ENCODE measurements around the gene EFCAB6.

Gene EFCAB6

DNA sequence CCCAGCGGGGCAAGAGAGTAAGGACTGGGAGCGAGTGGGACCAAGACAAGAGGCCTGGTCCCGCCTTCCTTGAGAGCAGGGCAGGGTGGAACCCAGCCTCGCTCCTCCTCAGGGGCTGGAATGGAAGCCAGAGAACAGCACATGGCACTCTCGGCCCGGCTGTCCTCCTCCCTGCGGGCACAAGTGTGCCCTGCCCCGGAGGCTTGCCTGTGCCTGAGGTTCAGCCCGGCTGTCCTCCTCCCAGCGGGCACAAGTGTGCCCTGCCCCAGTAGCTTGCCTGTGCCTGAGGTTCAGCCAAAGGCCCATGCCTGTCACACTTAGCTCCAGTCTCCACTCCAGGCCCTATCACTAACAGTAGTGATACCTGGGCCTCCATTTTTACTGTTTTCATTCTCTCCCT lies 26.1 kb upstream of the EFCAB6 start:
- in situ Hi-C loops (cut with HindIII; ENCODE audit: low sequenced_read_pairs) = no loop called here
- TF ChIP-seq, protein P1, sequence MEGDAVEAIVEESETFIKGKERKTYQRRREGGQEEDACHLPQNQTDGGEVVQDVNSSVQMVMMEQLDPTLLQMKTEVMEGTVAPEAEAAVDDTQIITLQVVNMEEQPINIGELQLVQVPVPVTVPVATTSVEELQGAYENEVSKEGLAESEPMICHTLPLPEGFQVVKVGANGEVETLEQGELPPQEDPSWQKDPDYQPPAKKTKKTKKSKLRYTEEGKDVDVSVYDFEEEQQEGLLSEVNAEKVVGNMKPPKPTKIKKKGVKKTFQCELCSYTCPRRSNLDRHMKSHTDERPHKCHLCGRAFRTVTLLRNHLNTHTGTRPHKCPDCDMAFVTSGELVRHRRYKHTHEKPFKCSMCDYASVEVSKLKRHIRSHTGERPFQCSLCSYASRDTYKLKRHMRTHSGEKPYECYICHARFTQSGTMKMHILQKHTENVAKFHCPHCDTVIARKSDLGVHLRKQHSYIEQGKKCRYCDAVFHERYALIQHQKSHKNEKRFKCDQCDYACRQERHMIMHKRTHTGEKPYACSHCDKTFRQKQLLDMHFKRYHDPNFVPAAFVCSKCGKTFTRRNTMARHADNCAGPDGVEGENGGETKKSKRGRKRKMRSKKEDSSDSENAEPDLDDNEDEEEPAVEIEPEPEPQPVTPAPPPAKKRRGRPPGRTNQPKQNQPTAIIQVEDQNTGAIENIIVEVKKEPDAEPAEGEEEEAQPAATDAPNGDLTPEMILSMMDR (IDR thresholded peaks at IDR 0.05; ENCODE audit: low read depth, low read length) = no peak
- DNase-seq (ENCODE audit: low read depth, low spot score) = no peak
- no peak overlapping the region for H3K4me3 ChIP-seq (ENCODE audit: low read depth, low read length)

DNA sequence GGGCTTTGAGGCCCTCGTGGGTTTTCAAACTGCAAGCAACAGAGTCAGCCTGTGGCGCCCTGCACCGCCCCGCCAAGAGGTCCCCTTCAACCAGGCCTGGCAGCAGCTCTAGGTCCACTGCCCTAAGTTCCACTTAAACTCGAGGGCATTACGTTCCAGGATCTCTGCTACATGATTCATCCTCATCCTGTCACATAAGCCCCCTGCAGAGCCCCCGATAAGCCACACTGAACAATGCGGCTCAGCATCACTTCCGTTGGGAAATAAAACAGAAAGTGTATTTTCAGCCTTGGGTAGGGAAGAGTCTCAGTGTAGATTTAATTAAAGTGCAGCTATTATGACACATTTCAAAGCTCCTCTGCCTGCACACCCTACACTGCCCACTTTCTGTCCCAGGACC lies 25.6 kb upstream of the EFCAB6 start:
- TF ChIP-seq, protein P1 (IDR thresholded peaks at IDR 0.05; ENCODE audit: low read depth, low read length) = no peak
- DNase-seq (ENCODE audit: low read depth, low spot score) = peak; percentile 20
- in situ Hi-C loops (cut with HindIII; ENCODE audit: low sequenced_read_pairs) = no loop called here
- H3K4me3 ChIP-seq (ENCODE audit: low read depth, low read length) = no peak overlapping the region

DNA sequence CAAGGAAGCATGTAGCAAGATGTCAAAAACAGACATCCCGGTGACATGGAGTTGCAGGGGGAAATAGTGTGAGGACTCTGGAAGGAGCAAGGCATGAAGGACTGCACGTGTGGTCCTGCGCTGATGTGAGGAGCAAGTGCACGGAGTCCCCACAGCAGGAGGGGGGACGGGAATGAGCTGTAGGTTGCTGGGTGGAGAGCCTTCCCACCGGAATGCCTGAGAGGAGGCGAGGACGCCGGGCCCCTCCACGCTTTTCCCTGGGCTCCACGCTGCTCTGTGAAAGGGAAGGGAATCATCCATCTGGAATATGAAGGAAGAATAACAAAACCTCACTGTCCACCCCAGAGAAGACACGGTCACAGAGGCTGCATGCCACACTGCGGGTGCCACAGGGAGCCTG lies 23.6 kb upstream of the EFCAB6 start:
- H3K4me3 ChIP-seq (ENCODE audit: low read depth, low read length) = no peak overlapping the region
- no peak for DNase-seq (ENCODE audit: low read depth, low spot score)
- in situ Hi-C loops (cut with HindIII; ENCODE audit: low sequenced_read_pairs) = no loop called here
- TF ChIP-seq, protein P1 (IDR thresholded peaks at IDR 0.05; ENCODE audit: low read depth, low read length) = no peak

DNA sequence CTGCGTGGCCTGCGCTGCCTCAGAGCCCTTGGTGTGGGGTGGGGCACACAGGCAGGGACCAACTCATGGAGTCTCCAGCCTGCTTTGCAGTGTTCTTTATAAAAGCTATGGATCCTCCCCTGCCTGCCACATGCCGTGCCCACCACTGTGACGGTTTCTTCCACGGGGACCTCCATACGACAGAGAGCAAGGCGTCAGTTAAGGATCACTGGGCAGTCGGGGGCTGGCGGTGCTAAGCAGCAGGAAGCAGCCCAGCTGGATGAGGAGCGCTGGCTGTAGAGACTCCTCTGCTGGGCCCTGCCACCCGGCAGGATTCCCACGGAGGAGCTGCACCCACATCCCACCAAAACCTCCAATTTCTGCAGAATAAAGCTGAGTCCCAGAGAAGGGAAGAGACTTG lies 23.1 kb upstream of the EFCAB6 start:
- TF ChIP-seq, protein P1 (IDR thresholded peaks at IDR 0.05; ENCODE audit: low read depth, low read length) = no peak
- in situ Hi-C loops (cut with HindIII; ENCODE audit: low sequenced_read_pairs) = no loop called here
- DNase-seq (ENCODE audit: low read depth, low spot score) = no peak
- H3K4me3 ChIP-seq (ENCODE audit: low read depth, low read length) = no peak overlapping the region

DNA sequence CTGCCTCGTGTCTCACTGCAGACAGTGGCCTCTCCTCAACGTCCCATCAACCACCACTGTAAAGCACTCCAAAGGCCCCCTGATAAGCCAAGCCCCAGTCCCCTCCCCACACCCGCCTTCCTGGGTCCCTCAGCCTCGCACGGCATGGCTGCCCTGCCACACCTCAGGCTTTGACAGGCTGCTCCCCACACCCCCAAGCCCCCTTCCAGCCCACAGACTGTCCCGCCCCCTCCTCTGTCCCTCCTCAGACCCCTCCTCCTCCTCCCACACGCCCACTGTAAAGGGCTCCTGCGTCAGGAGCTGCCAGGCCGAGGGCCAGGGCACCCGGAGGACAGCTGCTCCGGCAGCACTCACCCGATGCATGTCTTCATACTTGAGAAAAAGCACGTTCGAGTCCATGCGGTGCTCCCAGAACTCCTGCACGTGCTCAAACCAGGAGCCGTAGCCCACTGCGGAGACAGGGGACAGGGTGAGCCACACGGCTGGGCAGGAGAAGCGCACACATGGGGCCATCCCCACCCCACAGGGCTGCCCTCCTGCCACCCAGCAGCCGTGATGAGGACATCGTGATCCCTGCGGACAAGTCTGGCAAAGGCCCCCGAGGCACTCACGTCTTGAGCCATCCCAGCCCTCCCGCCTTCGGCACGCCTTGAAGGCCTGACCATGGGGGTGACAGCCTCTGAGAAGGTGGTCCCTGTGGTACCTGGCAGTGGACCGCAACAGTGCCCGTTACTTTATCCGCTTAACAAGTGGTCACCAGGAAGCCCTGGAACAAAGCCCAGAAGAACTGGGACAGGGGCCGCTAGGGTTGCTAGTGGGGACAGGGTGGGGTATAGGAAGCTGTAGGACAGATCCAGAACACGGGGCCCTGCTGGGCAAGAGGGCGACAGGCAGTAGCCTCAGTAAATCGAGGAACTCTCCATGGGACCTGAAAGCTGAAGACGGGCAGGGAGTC lies 21.5 kb upstream of the EFCAB6 start:
- H3K4me3 ChIP-seq (ENCODE audit: low read depth, low read length) = no peak overlapping the region
- in situ Hi-C loops (cut with HindIII; ENCODE audit: low sequenced_read_pairs) = no loop called here
- no peak for DNase-seq (ENCODE audit: low read depth, low spot score)
- TF ChIP-seq, protein P1 (IDR thresholded peaks at IDR 0.05; ENCODE audit: low read depth, low read length) = no peak

DNA sequence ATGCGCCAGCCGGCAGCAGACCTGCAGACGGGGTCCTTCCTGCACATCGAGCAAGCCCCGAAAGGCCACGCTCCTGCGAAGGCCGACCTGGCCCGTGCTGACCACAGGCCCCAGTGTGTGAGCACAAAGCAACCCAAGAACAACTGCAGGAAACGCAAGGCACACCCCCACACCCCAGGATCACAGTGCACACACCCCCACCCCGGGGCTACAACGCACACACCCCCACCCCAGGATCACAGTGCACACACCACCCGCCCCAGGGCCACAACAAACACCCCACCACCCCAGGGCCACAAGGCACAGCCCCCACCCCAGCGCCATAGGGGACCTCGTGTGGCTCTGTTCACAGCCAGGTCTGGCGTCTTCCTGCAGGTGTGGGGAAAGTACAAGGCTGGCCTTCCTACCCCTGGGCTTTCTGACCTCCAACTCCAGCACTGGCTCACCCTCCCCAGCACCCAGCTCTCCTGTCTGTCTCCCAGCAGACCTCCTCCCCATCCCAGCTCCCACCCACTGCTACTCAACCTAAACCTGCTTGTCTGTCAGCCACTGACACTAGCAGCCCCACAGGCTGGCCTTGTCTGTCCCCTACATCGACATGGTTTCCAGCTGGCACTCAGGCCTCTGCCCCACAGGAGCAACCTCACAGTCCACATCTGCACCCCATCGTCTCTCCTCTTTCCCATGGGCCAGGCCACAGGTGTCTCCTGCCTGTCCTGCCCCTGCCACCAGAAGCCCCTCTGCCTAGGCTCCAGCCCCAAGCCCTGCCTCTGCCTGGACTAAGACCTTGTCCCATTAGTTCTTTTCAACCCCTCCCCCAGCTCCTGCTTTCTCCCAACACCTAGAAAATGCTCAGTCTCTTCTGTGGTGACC lies 20.5 kb upstream of the EFCAB6 start:
- in situ Hi-C loops (cut with HindIII; ENCODE audit: low sequenced_read_pairs) = no loop called here
- TF ChIP-seq, protein P1 (IDR thresholded peaks at IDR 0.05; ENCODE audit: low read depth, low read length) = no peak
- no peak overlapping the region for H3K4me3 ChIP-seq (ENCODE audit: low read depth, low read length)
- DNase-seq (ENCODE audit: low read depth, low spot score) = no peak

Measured in astrocyte of the spinal cord (primary cell).